ENCODE measurements around the gene P4HA2. TPM values are rescaled to one million over a fixed set of nuclear protein-coding genes. Genes with fewer than 3 reads are reported as not detected.

The P4HA2 gene
- total and polyA plus RNA-seq, 2 of the 8 experiments (the other 6 are each of a cell fraction or from before 2014, with no cell fraction given) = 7.4 to 9.3 TPM

- no peak for FAIRE-seq
- H3K9ac ChIP-seq (replicated peaks in 1 of 4; ENCODE audit: extremely low read depth in 1 of 4, low read depth in 3 of 4, low read length in 3 of 4) = no peak overlapping the region
- H3K4me3 ChIP-seq (ENCODE audit: extremely low read depth in 1 of 4, insufficient read depth in 2 of 4, low read depth in 3 of 4, low read length in 4 of 4) = no peak overlapping the region
- no peak overlapping the region for H4K5ac ChIP-seq (ENCODE audit: insufficient read length, low read depth, low read length)
- no peaks in the 10 kb centered on the region for H3K79me2 ChIP-seq (ENCODE audit: control insufficient read depth in 1 of 2, insufficient read depth in 2 of 2, low read length in 2 of 2)
- H3K23me2 ChIP-seq (ENCODE audit: low read depth, low read length) = no peaks in the 10 kb centered on the region
- ChIA-PET CTCF (ENCODE audit: partially characterized antibody) (interaction anchor here (0.7 to 1.9 kb wide), 10 partner anchors 8 to 148 kb away, joined by 3 to 7 read pairs (median 3); partner anchors contain the start of gene P4HA2), POLR2A (ENCODE audit: partially characterized antibody) (interaction anchor here (1.5 kb wide), 1 partner anchor 16 kb away, joined by 3 read pairs; the partner anchor contains the start of gene P4HA2)
- no peaks in the 10 kb centered on the region for H3K79me1 ChIP-seq (ENCODE audit: low read depth, low read length)
- H3K18ac ChIP-seq (ENCODE audit: extremely low read depth, low read length) = no peak overlapping the region
- H4K8ac ChIP-seq (ENCODE audit: extremely low read depth, insufficient read depth, low read length) = no peak overlapping the region
- no peak overlapping the region for H3K4ac ChIP-seq (replicated peaks; ENCODE audit: insufficient read length, low read depth, low read length)
- H2BK15ac ChIP-seq (ENCODE audit: low read length) = no peak overlapping the region
- H3K36me3 ChIP-seq (ENCODE audit: control insufficient read depth in 2 of 4, insufficient read depth in 4 of 4, low read length in 3 of 4) = no peaks in the 10 kb centered on the region; a peak in 1 of 8 replicates
- H4K20me1 ChIP-seq (replicated peaks in 1 of 2; ENCODE audit: control insufficient read depth in 1 of 2, insufficient read depth in 2 of 2, low read length in 2 of 2) = peaks cover 0 to 2% of the 10 kb centered on the region in 2 experiments
- DNase-seq (ENCODE audit: low read depth in 1 of 2, low spot score in 2 of 2) = no peak
- H3K27ac ChIP-seq (ENCODE audit: low read depth, low read length) = no peak overlapping the region
- no peak overlapping the region for H3K23ac ChIP-seq (ENCODE audit: insufficient read length)
- H2BK5ac ChIP-seq (ENCODE audit: low read depth, low read length) = no peak overlapping the region
- TF ChIP-seq TEAD4 (IDR thresholded peaks at IDR 0.05; ENCODE audit: low read depth, low read length) (peak; percentile 66), BACH1 (IDR thresholded peaks at IDR 0.05; ENCODE audit: low read length) (no peak)
- TF ChIP-seq, protein P1, sequence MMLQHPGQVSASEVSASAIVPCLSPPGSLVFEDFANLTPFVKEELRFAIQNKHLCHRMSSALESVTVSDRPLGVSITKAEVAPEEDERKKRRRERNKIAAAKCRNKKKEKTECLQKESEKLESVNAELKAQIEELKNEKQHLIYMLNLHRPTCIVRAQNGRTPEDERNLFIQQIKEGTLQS (IDR thresholded peaks at IDR 0.05; ENCODE audit: insufficient read depth, low read depth, low read length) = no peak
- no peak overlapping the region for H2AK5ac ChIP-seq (ENCODE audit: low read depth, low read length)
- H3K9me3 ChIP-seq (ENCODE audit: insufficient read depth in 2 of 2, low read depth in 1 of 2, low read length in 1 of 2) = no peaks in the 10 kb centered on the region
- no peak overlapping the region for H2BK120ac ChIP-seq (replicated peaks; ENCODE audit: low read depth, low read length)
- H2BK20ac ChIP-seq (ENCODE audit: low read length) = no peak overlapping the region
- no peak overlapping the region for H3K14ac ChIP-seq (ENCODE audit: insufficient read length)
- H3K4me2 ChIP-seq (ENCODE audit: insufficient read depth in 1 of 2, low read depth in 2 of 2, low read length in 2 of 2) = no peak overlapping the region
- H4K91ac ChIP-seq (replicated peaks; ENCODE audit: insufficient read length, low read length) = no peak overlapping the region
- 69% methylated on average over 1 of the region's 1 CpG; no CpG with 5 or more reads in 1 of the 2 experiments for WGBS, 2 experiments (ENCODE audit: extremely low coverage in 1 of 2, insufficient coverage in 1 of 2, insufficient read length in 1 of 2, insufficient replicate concordance in 2 of 2, low coverage in 1 of 2, low lambda C conversion rate in 2 of 2, missing lambda C conversion rate in 1 of 2)
- H3K4me1 ChIP-seq (replicated peaks in 1 of 4; ENCODE audit: control insufficient read depth in 3 of 4, insufficient read depth in 4 of 4, low read length in 3 of 4) = peaks cover 0 to 5% (median 2%) of the 10 kb centered on the region in 4 experiments; a peak in 3 of 7 replicates
- no peak overlapping the region for H2BK12ac ChIP-seq (ENCODE audit: low read depth, low read length)
- no peak overlapping the region for H3K56ac ChIP-seq (replicated peaks; ENCODE audit: insufficient read length, low read depth, low read length)
- H2AFZ ChIP-seq (ENCODE audit: low read length) = no peak overlapping the region
- no peaks in the 10 kb centered on the region for H3K27me3 ChIP-seq (replicated peaks in 1 of 4; ENCODE audit: control insufficient read depth in 3 of 4, extremely low read depth in 1 of 4, insufficient read depth in 3 of 4, low read length in 3 of 4)
These were observed 15.9 kb downstream of the P4HA2 start for GRCh38 chr5:132211787-132212186.

Measured in H1 (cell line).